HUES6 (cell line): ENCODE results near the gene MEIKIN.
A peak's percentile ranks its signal among the peaks of the same experiment; 100 is the strongest.
"Not testable (repeated sequence)": the region's sequence is repeated elsewhere in the genome, so short reads cannot be mapped to it uniquely, and the experiment has no call there.

Experiments
- H3K27ac ChIP-seq: 2 replicates; pipeline ENCODE4 v1.7.0; 2013; ENCODE audit warnings: low read depth, mild to moderate bottlenecking, low read length, inconsistent platforms
- H3K27me3 ChIP-seq: 2 replicates; pipeline ENCODE4 v1.6.1; 2013; ENCODE audit warnings: low read length; ENCODE audit not compliant: control insufficient read depth, insufficient read depth
- H3K36me3 ChIP-seq: 2 replicates; pipeline ENCODE4 v1.6.1; 2013; ENCODE audit warnings: low read length; ENCODE audit not compliant: control insufficient read depth, insufficient read depth
- H3K4me1 ChIP-seq: 2 replicates; pipeline ENCODE4 v1.6.1; 2013; ENCODE audit warnings: low read length; ENCODE audit not compliant: control insufficient read depth, insufficient read depth
- H3K4me3 ChIP-seq: 2 replicates; pipeline ENCODE4 v1.5.1; 2013; ENCODE audit warnings: low read depth, low read length
- H3K9ac ChIP-seq: one replicate; pipeline ENCODE4 v1.6.1; 2013; ENCODE audit warnings: mild to moderate bottlenecking, low read length
- H3K9me3 ChIP-seq: 2 replicates; pipeline ENCODE4 v1.6.1; 2013; ENCODE audit warnings: low read depth, low read length; ENCODE audit not compliant: control insufficient read depth, insufficient read depth

Gene MEIKIN

GRCh38 chr5:131846536-131846935 is 98.9 kb downstream of the MEIKIN start:
- Histone ChIP-seq H3K27me3 (no peaks in the 10 kb centered on the region), H3K4me1 (no peaks in the 10 kb centered on the region), H3K4me3 (no peak overlapping the region), H3K9ac (no peak overlapping the region), H3K27ac (no peak overlapping the region), H3K36me3 (no peaks in the 10 kb centered on the region), H3K9me3 (peaks cover 40% of the 10 kb centered on the region)

- H3K4me1 ChIP-seq: no peaks in the 10 kb centered on the region
- H3K27ac ChIP-seq: no peak overlapping the region
- peaks cover 40% of the 10 kb centered on the region for H3K9me3 ChIP-seq
- H3K4me3 ChIP-seq: no peak overlapping the region
- no peaks in the 10 kb centered on the region for H3K27me3 ChIP-seq
- H3K9ac ChIP-seq: no peak overlapping the region
- H3K36me3 ChIP-seq: no peaks in the 10 kb centered on the region
Measured at GRCh38 chr5:131845828-131846227, 99.6 kb downstream of the MEIKIN start.

- H3K27ac ChIP-seq, H3K9ac ChIP-seq, H3K4me3 ChIP-seq, H3K4me1 ChIP-seq, H3K27me3 ChIP-seq, H3K36me3 ChIP-seq: not testable (repeated sequence)
- peaks cover 34% of the 10 kb centered on the region for H3K9me3 ChIP-seq
Measured at GRCh38 chr5:131842971-131843370, 102.5 kb downstream of the MEIKIN start.

- H3K27ac ChIP-seq, H3K9ac ChIP-seq, H3K4me3 ChIP-seq, H3K4me1 ChIP-seq, H3K27me3 ChIP-seq, H3K36me3 ChIP-seq: not testable (repeated sequence)
- peaks cover 19% of the 10 kb centered on the region for H3K9me3 ChIP-seq
Measured at GRCh38 chr5:131832702-131833101, 112.8 kb downstream of the MEIKIN start.

GRCh38 chr5:131825404-131826013 is 120.0 kb downstream of the MEIKIN start:
- Histone ChIP-seq H3K27ac (no peak overlapping the region), H3K36me3 (no peaks in the 10 kb centered on the region), H3K4me1 (no peaks in the 10 kb centered on the region), H3K9me3 (peaks cover 5% of the 10 kb centered on the region), H3K27me3 (no peaks in the 10 kb centered on the region), H3K4me3 (no peak overlapping the region), H3K9ac (no peak overlapping the region)

- no peaks in the 10 kb centered on the region for H3K27me3 ChIP-seq
- H3K27ac ChIP-seq: no peak overlapping the region
- H3K9me3 ChIP-seq: peaks cover 5% of the 10 kb centered on the region
- H3K4me3 ChIP-seq: no peak overlapping the region
- H3K9ac ChIP-seq: no peak overlapping the region
- H3K36me3 ChIP-seq: no peaks in the 10 kb centered on the region
- no peaks in the 10 kb centered on the region for H3K4me1 ChIP-seq
Measured at GRCh38 chr5:131824631-131825030, 120.8 kb downstream of the MEIKIN start.

- no peak overlapping the region for H3K9ac ChIP-seq
- peaks cover 5% of the 10 kb centered on the region for H3K9me3 ChIP-seq
- H3K36me3 ChIP-seq: no peaks in the 10 kb centered on the region
- H3K27ac ChIP-seq: no peak overlapping the region
- H3K27me3 ChIP-seq: no peaks in the 10 kb centered on the region
- H3K4me3 ChIP-seq: no peak overlapping the region
- H3K4me1 ChIP-seq: no peaks in the 10 kb centered on the region
Measured at GRCh38 chr5:131821221-131821620, 124.2 kb downstream of the MEIKIN start.

GRCh38 chr5:131818001-131818724 is 127.3 kb downstream of the MEIKIN start:
- Histone ChIP-seq H3K36me3 (no peaks in the 10 kb centered on the region), H3K4me1 (peaks cover 11% of the 10 kb centered on the region), H3K27me3 (no peaks in the 10 kb centered on the region), H3K27ac (no peak overlapping the region), H3K4me3 (no peak overlapping the region), H3K9me3 (peaks cover 4% of the 10 kb centered on the region; the same call in 1 of the 2 replicates), H3K9ac (no peak overlapping the region)

GRCh38 chr5:131814990-131815389 is 130.5 kb downstream of the MEIKIN start:
- H3K9ac ChIP-seq: no peak overlapping the region
- H3K4me1 ChIP-seq: peaks cover 11% of the 10 kb centered on the region
- H3K27ac ChIP-seq: 0 out of 2 replicates have a peak overlapping the region, but pooled peaks have one; percentile 61
- H3K36me3 ChIP-seq: no peaks in the 10 kb centered on the region
- H3K27me3 ChIP-seq: no peaks in the 10 kb centered on the region
- H3K9me3 ChIP-seq: peaks cover 4% of the 10 kb centered on the region; the same call in 1 of the 2 replicates
- no peak overlapping the region; the same call in 1 of the 2 replicates for H3K4me3 ChIP-seq

GRCh38 chr5:131812371-131813160 is 132.9 kb downstream of the MEIKIN start:
- Histone ChIP-seq H3K4me3 (no peak overlapping the region), H3K36me3 (no peaks in the 10 kb centered on the region)

More at GRCh38 chr5:131812371-131813160, 132.9 kb downstream of the MEIKIN start:
- H3K27ac ChIP-seq: no peak overlapping the region
- H3K4me1 ChIP-seq: peaks cover 11% of the 10 kb centered on the region
- no peak overlapping the region for H3K9ac ChIP-seq
- H3K27me3 ChIP-seq: no peaks in the 10 kb centered on the region
- H3K9me3 ChIP-seq: peaks cover 4% of the 10 kb centered on the region; the same call in 1 of the 2 replicates
